ENCODE results near the gene FSHR. TPM values are rescaled to one million over a fixed set of nuclear protein-coding genes. Genes with fewer than 3 reads are reported as not detected.

Gene FSHR
- total and polyA plus RNA-seq, 2 donors (not counting 3 experiments of a cell fraction or from before 2014, with no cell fraction given) = not detected

- no peak overlapping the region for H2AFZ ChIP-seq (ENCODE audit: low read depth, low read length)
- H4K20me1 ChIP-seq (replicated peaks; ENCODE audit: control insufficient read depth, extremely low read depth, insufficient read depth, low read length) = no peaks in the 10 kb centered on the region
- intact Hi-C loops (cut with micrococcal nuclease) (no loop called here), dilution Hi-C loops (cut with MboI; ENCODE audit: extremely low pct_ligation_motif_present, low sequenced_read_pairs) (no loop called here)
- DNase-seq (ENCODE audit: low read depth, low spot score) (no peak), FAIRE-seq (no peak)
- no TSS peak for BruUV-seq (replicated peaks)
- ChIA-PET CTCF (no interaction called here), POLR2A (no interaction called here)
- no peaks in the 10 kb centered on the region for H3K9me1 ChIP-seq (replicated peaks; ENCODE audit: control insufficient read depth, extremely low read depth, insufficient read depth, low read length)
- no peaks in the 10 kb centered on the region for H3K4me1 ChIP-seq (ENCODE audit: control insufficient read depth, extremely low read depth, insufficient read depth, low read length)
- TF ChIP-seq CTCF (IDR thresholded peaks at IDR 0.05; ENCODE audit: extremely low read depth in 1 of 2, insufficient read depth in 1 of 2, low read depth in 1 of 2, low read length in 2 of 2) = no peak
- no peak for TF ChIP-seq GATA2 (IDR thresholded peaks at IDR 0.05; ENCODE audit: insufficient read depth, insufficient read length, low read depth, low read length)
- TF ChIP-seq POLR2A (IDR thresholded peaks at IDR 0.05; ENCODE audit: low read depth, low read length) = no peak
- TF ChIP-seq MAX (IDR thresholded peaks at IDR 0.05; ENCODE audit: insufficient read depth, insufficient read length) = no peak
- TF ChIP-seq JUN (IDR thresholded peaks at IDR 0.05; ENCODE audit: borderline replicate concordance, insufficient read depth, insufficient read length, low read depth) = no peak
- TF ChIP-seq FOS (IDR thresholded peaks at IDR 0.05; ENCODE audit: borderline replicate concordance, insufficient read depth, low read length) = no peak
- no peak for TF ChIP-seq MYC (IDR thresholded peaks at IDR 0.05; ENCODE audit: low read depth, low read length)
- no peak for TF ChIP-seq EZH2 (IDR thresholded peaks at IDR 0.05; ENCODE audit: borderline replicate concordance, low read depth, low read length, severe bottlenecking)
- TF ChIP-seq POLR2AphosphoS5 (IDR thresholded peaks at IDR 0.05; ENCODE audit: insufficient read depth, low read depth, low read length) = no peak
- H3K4me3 ChIP-seq (replicated peaks in 1 of 3; ENCODE audit: insufficient read depth in 1 of 3, low read depth in 1 of 3, low read length in 3 of 3) = no peak overlapping the region
- H3K27ac ChIP-seq (ENCODE audit: insufficient read depth, low read depth, low read length) = no peak overlapping the region
- H3K79me2 ChIP-seq (ENCODE audit: control insufficient read depth, insufficient read depth, low read length) = no peaks in the 10 kb centered on the region
- H3K9ac ChIP-seq (replicated peaks; ENCODE audit: extremely low read depth, insufficient read depth, low read length) = no peak overlapping the region
- no peaks in the 10 kb centered on the region for H3K9me3 ChIP-seq (replicated peaks; ENCODE audit: control insufficient read depth, insufficient read depth, low read length)
- H3K36me3 ChIP-seq (ENCODE audit: control insufficient read depth in 2 of 2, extremely low read depth in 1 of 2, insufficient read depth in 2 of 2, low read length in 2 of 2) = no peaks in the 10 kb centered on the region
- H3K27me3 ChIP-seq (ENCODE audit: control insufficient read depth in 2 of 2, insufficient read depth in 2 of 2, low read length in 2 of 2) = no peaks in the 10 kb centered on the region
- H3K4me2 ChIP-seq (ENCODE audit: insufficient read depth, low read length) = no peak overlapping the region
These were observed 109.2 kb downstream of the FSHR start for GRCh38 chr2:49045083-49045482.

Data from endothelial cell of umbilical vein (primary cell).